MCF 10A (cell line): ENCODE measurements around the gene FLRT1. TPM values are rescaled to one million over a fixed set of nuclear protein-coding genes. Genes with fewer than 3 reads are reported as not detected.

ENCODE experiments used
- BruUV-seq: library from RNA; stranded (reverse); fragments of 400-500 nt; replicated peaks from 2 replicates; lab custom pipeline; 2021; lab: Mats Ljungman, UMichigan
- CTCF ChIA-PET: fragments of 300-600 bp; sonication (Branson Sonifier 250); formaldehyde crosslinking; extraction: SDS; loops from one replicate; lab custom pipeline; 2021; ENCODE audit warnings: antibody characterized with exemption, inconsistent platforms; lab: Yijun Ruan, JAX
- POLR2A ChIA-PET: fragments of 300-600, 350-650 bp; sonication (Branson Sonifier 250); formaldehyde crosslinking; extraction: SDS; loops from one replicate; lab custom pipeline; 2020; ENCODE audit warnings: antibody characterized with exemption, inconsistent platforms; lab: Yijun Ruan, JAX
- DNase-seq: peaks from one replicate; pipeline ENCODE4 v3.0.0-alpha.2; 2018; ENCODE audit not compliant: unreplicated experiment
- H3K27ac Mint-ChIP-seq: one replicate; pipeline ENCODE4 v1.8.0; 2022; ENCODE audit warnings: mild to moderate bottlenecking, low read depth, mixed read lengths; ENCODE audit not compliant: unreplicated experiment
- H3K27me3 Mint-ChIP-seq: one replicate; pipeline ENCODE4 v1.8.0; 2022; ENCODE audit warnings: mixed read lengths; ENCODE audit not compliant: insufficient read depth, unreplicated experiment
- H3K36me3 Mint-ChIP-seq: one replicate; pipeline ENCODE4 v1.8.0; 2022; ENCODE audit warnings: mild to moderate bottlenecking, moderate library complexity, mixed read lengths; ENCODE audit not compliant: insufficient read depth, unreplicated experiment
- H3K4me1 Mint-ChIP-seq: one replicate; pipeline ENCODE4 v1.8.0; 2022; ENCODE audit warnings: mixed read lengths; ENCODE audit not compliant: insufficient read depth, unreplicated experiment
- H3K4me3 Mint-ChIP-seq: one replicate; pipeline ENCODE4 v1.8.0; 2022; ENCODE audit warnings: mild to moderate bottlenecking, moderate library complexity, mixed read lengths; ENCODE audit not compliant: unreplicated experiment
- H3K9me3 Mint-ChIP-seq: one replicate; pipeline ENCODE4 v1.8.0; 2022; ENCODE audit warnings: mixed read lengths; ENCODE audit not compliant: unreplicated experiment
- CTCF ChIP-seq: fragments of 200-600 bp; IDR thresholded peaks from one replicate; pipeline ENCODE4 v1.8.0; 2022; ENCODE audit warnings: antibody characterized with exemption, mild to moderate bottlenecking; ENCODE audit not compliant: unreplicated experiment
- intact Hi-C: fragments of 100-400 bp; cut with micrococcal nuclease; formaldehyde crosslinking; loops from 2 replicates; pipeline ENCODE4 v1.14.1; 2022
- total RNA-seq: library from RNA; stranded (reverse); gene quantifications from 2 replicates; pipeline ENCODE4 v1.2.3, GENCODE V29; 2022

FLRT1 gene
- total RNA-seq, 1 experiment from 2014 or later = 2.7 TPM

- no TSS peak for BruUV-seq
- POLR2A ChIA-PET = interaction anchor here (0.6 to 1.2 kb wide), 2 partner anchors 17 kb away, joined by 3 read pairs; no protein-coding TSS in a partner anchor
- no peaks in the 10 kb centered on the region for H3K36me3 Mint-ChIP-seq
- H3K4me3 Mint-ChIP-seq = no peak overlapping the region
- no peak overlapping the region for H3K27ac Mint-ChIP-seq
- H3K9me3 Mint-ChIP-seq = no peaks in the 10 kb centered on the region
- intact Hi-C loops = no loop called here
- H3K4me1 Mint-ChIP-seq = no peaks in the 10 kb centered on the region
- TF ChIP-seq CTCF = no peak
- CTCF ChIA-PET = no interaction called here
- DNase-seq = no peak
- no peaks in the 10 kb centered on the region for H3K27me3 Mint-ChIP-seq
Measured at GRCh38 chr11:64051297-64051696, 15.6 kb downstream of the FLRT1 start.

GRCh38 chr11:64052436-64052835, 16.7 kb downstream of the FLRT1 start:
- no peak for TF ChIP-seq CTCF
- ChIA-PET CTCF (interaction anchor here (0.7 kb wide), 1 partner anchor 384 kb away, joined by 3 read pairs; no protein-coding TSS in a partner anchor), POLR2A (interaction anchor here (0.7 kb wide), 1 partner anchor 208 kb away, joined by 3 read pairs; no protein-coding TSS in a partner anchor)
- no peak overlapping the region for H3K27ac Mint-ChIP-seq
- intact Hi-C loops = no loop called here
- H3K9me3 Mint-ChIP-seq = no peaks in the 10 kb centered on the region
- no peak overlapping the region for H3K4me3 Mint-ChIP-seq
- no TSS peak for BruUV-seq
- H3K27me3 Mint-ChIP-seq = no peaks in the 10 kb centered on the region
- no peaks in the 10 kb centered on the region for H3K4me1 Mint-ChIP-seq
- peaks cover 6% of the 10 kb centered on the region for H3K36me3 Mint-ChIP-seq
- no peak for DNase-seq

GRCh38 chr11:64052938-64053622, 17.3 kb downstream of the FLRT1 start:
- no peaks in the 10 kb centered on the region for H3K4me1 Mint-ChIP-seq
- no TSS peak for BruUV-seq
- intact Hi-C loops = no loop called here
- DNase-seq = no peak
- H3K9me3 Mint-ChIP-seq = no peaks in the 10 kb centered on the region
- peaks cover 6% of the 10 kb centered on the region for H3K36me3 Mint-ChIP-seq
- CTCF ChIA-PET = interaction anchor here (0.7 kb wide), 1 partner anchor 384 kb away, joined by 3 read pairs; no protein-coding TSS in a partner anchor
- POLR2A ChIA-PET = no interaction called here
- no peak overlapping the region for H3K27ac Mint-ChIP-seq
- H3K27me3 Mint-ChIP-seq = no peaks in the 10 kb centered on the region
- TF ChIP-seq CTCF = no peak
- H3K4me3 Mint-ChIP-seq = no peak overlapping the region

- ChIA-PET CTCF (no interaction called here), POLR2A (no interaction called here)
- intact Hi-C loops = no loop called here
- no peak for TF ChIP-seq CTCF
- no peak for DNase-seq
- no TSS peak for BruUV-seq
- Mint-ChIP-seq H3K9me3 (no peaks in the 10 kb centered on the region), H3K27ac (no peak overlapping the region), H3K27me3 (no peaks in the 10 kb centered on the region), H3K4me1 (no peaks in the 10 kb centered on the region), H3K4me3 (no peak overlapping the region), H3K36me3 (peaks cover 6% of the 10 kb centered on the region)
Measured at GRCh38 chr11:64053699-64054098, 18.0 kb downstream of the FLRT1 start.
